Right lobe of liver (tissue), 4 donors: ENCODE measurements around the gene STOX2.

Source experiments
- CTCF ChIP-seq, 4 donors: fragments of 200-600 bp in 3 of 4; fragments of 450-650 bp in 1 of 4; IDR thresholded peaks; one replicate each; pipeline versions ENCODE4 v1.5.1 to v1.8.0; 2016 to 2022; ENCODE audit warnings: antibody characterized with exemption in 4 of 4, mild to moderate bottlenecking in 2 of 4
- POLR2A ChIP-seq: fragments of 450-650 bp; IDR thresholded peaks from one replicate; pipeline ENCODE4 v1.6.1; 2017; ENCODE audit warnings: antibody characterized with exemption, mild to moderate bottlenecking
- donor health status: DM: no; HTN: no; CAD: no.
- donor health status: DM: no; HTN: no; CAD: no.
- donor health status: DM: no; HTN: yes; CAD: no.

- TF ChIP-seq CTCF (IDR thresholded peaks at IDR 0.05) (no peak), POLR2A (no peak)
These were observed 148.3 kb downstream of the STOX2 start for GRCh38 chr4:184053434-184053833.
